NCI-H2081 treated with DMSO at 0.1 percent for 48 hours (cell line): ENCODE data around the gene ANKRD13A.
"Not testable (repeated sequence)": the region's sequence is repeated elsewhere in the genome, so short reads cannot be mapped to it uniquely, and the experiment has no call there.

Experiments
- DNase-seq: peaks from one replicate; lab custom pipeline; 2025; lab: John Stamatoyannopoulos, UW

The ANKRD13A gene

DNA sequence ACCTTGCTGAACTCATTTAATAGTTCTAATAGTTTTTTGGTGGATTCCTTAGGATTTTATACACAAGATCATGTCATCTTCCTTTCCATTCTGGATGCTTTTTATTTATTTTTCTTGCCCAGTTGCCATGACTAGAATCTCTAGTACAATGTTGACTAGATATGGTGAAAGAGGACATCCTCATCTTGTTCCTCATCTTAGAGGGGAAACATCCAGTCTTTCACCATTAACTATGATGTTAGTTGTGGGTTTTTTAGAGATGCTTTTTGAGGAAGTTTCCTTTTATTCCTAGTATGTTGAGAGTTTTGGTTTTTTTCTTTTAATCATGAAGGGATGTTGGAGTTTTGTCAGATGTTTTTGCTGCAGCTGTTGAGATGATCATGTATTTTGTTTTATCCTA lies 8.7 kb downstream of the ANKRD13A start:
- DNase-seq, result no peak

DNA sequence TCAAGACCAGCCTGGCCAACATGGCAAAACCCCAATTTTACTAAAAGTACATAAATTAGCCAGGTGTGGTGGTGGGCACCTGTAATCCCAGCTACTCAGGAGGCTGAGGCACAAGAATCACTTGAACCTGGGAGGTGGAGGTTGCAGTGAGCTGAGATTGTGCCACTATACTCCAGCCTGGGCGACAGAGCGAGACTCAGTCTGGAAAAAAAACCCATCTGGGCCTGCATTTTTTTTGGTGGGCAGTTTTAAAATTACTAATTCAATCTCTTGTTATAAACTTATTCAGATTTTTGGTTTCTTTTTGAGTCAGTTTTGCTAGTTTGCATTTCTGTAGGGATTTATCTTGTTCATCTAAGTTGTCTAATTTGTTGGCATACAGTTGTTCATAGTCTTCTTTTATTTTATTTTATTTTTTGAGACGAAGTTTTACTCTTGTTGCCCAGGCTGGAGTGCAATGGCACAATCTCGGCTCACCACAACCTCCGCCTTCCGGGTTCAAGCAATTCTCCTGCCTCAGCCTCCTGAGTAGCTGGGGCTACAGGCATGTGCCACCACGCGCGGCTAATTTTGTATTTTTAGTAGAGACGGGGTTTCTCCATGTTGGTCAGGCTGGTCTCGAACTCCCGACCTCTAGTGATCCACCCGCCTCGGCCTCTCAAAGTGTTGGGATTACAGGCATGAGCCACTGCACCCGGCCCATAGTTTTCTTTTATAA lies 9.6 kb downstream of the ANKRD13A start:
- not testable (repeated sequence) for DNase-seq

DNA sequence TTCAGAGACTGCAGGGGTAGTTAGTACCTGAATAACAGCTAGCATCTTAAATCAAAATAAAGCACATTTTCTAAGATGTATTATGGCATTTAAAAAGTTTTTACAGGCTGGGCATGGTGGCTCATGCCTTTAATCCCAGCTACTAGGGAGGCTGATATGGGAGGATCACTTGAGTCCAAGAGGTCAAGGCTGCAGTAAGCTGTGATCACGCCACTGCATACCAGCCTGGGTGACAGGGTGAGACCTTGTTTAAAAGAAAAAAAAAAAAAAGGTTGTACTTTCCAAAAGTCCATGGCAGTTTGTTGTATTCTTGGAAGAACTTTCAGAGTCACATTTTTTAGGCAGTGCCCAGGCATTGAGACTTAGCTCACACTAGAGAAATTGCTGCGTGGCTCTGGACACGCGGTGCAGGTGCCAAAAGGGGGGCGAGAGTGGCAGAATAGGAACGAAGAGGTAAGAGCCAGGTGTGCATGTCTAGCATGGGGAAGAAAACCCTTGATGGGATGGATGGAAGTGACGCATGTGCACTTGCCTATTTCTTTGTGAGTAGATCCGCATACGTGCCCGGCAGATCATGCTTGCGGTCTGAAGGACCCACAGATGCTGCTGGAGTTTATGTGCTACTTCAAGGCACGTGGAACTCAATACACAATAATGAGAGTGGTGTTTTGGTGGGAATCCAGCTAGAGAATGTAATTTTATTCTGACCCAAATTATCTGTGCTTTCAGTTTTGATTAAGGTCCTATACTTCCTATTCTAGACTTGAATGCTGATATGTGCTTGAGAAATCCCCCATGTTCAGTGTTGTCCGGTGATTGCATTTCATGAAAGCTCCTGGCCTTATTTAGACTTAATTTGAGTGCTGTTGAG lies 11.9 kb downstream of the ANKRD13A start:
- DNase-seq, result no peak

DNA sequence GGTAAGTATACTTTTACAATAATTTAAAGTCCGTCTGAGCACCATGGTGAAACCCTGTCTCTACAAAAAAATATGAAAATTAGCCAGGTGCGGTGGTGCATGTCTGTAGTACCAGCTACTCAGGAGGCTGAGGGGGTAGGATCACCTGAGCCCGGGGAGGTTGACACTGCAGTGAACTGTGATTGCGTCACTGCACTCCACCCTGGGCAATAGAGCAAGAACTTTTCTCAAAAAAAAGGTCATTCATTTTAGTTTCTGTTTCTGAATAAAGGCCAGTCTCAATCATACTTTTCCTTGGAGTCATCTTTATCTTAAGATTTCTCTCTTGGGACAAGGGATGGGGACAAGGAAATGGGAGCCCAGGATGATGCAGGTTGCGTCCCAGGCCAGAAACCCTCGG lies 12.9 kb downstream of the ANKRD13A start:
- no peak for DNase-seq

DNA sequence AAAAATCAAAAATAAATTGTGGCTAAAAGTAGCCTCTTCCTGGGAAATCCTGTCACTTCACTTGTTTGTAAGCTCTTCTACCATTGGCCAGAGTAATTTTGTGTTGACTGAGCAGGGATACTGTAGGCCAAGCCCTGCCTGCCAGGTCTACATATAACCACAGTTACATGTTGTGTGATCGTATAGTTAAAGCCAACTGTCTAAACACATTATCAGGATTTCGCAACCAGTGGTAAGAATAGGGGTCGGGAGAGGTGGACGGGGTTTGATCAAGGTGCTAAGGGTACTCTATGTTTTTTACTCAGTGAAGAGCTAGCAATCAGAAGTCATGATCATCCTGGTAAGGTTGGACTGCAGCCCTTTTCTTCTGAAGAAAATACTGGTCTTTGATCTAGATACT lies 13.4 kb downstream of the ANKRD13A start:
- no peak for DNase-seq

DNA sequence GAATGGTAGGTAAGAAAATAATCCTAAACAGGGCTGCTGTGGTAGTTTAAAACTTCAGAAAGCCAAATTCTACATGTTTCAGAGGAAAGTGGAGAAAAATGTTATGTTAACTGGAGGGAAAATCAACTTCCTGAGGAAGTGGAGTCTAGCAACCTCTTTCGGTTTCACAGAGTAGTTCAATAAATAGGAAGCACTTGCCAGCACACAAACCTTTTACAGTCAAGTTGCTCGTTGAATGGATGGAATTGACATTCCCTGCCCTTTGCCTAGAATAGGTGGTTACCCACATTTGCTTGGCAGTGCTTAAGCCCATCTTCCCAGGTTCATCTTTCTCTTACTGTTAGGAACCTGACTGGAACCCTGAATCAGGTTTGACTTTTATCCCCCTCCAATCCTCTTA lies 15.9 kb downstream of the ANKRD13A start:
- no peak for DNase-seq

DNA sequence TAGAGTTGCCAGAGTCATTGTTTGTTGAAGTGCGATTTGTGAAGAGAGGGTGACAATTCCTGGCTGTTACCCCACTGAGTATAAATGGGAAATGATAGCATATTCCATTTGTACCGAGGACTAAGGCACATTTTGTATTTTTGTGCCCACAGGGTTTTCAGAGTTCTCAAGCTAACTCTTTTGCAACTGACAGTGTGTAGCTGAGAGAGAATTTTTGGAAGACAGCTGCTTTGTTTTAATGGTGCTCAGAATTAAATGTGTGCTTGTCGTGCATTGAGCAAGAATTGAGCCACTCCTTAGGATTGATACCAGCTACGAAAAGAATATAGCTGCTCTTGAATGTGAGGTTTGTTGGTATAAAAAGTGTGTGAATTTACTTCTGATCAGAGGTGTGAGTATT lies 21.7 kb downstream of the ANKRD13A start:
- no peak for DNase-seq

DNA sequence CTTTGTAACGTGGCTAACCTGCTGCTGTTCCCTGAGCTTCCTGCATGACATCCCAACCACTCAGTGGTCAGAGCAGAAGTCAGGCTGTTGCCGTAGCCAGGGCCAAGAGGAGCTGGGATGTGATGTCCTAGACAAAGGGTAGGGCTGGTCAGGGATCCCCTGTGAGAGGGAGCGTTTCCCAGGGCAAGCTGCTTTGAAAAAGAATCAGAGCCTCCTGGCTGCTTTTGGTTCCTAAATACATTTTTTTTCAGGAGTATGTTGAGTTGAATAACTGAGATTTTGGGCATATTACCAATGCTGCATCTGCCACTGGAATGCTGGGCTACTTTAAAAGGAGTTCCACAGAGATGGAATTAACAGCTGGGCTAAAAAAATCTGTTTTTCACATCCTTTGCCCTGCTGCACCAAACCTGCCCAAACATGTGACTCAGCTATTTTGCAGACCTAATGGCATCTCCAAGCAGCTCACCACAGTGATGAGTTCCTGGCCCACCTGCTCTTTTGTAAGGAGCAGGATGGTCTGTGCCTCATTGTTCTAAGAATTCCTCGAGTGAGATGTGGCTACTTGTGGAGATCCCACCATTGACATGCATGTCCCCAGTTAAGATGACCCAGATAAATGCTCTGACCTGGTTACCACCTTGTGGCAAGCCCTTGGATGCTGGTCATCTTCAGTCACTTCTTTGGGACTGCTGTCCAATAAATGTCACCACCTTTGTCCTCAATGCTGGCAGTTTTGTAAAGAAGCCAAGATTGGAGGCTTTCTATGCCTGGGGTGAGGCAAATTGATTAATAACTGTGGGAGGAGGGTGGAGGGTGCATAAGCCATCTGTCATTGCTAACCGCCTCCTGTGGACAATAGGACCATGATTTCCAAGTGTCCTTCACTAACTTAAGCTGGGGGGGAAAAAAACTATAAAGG lies 24.1 kb downstream of the ANKRD13A start:
- DNase-seq, result no peak

DNA sequence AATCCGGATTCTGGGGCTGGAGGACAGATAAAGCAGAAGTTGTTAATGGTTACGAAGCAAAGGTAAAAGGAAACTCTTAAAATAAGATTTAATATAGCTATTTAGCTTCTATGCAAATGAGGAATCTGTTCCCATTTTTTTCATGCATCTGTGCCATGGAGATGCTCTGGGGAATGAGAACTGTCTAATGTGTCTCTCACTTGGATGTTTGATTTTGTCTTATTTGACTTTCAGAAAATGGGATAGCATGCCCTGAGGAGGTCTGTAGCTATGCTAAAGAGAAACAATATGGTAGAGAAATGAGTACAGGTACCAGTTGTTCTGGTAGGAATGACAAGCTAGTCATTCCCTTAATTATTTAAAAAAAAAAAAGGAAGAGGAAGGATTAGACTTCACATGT lies 24.8 kb downstream of the ANKRD13A start:
- DNase-seq, result no peak

DNA sequence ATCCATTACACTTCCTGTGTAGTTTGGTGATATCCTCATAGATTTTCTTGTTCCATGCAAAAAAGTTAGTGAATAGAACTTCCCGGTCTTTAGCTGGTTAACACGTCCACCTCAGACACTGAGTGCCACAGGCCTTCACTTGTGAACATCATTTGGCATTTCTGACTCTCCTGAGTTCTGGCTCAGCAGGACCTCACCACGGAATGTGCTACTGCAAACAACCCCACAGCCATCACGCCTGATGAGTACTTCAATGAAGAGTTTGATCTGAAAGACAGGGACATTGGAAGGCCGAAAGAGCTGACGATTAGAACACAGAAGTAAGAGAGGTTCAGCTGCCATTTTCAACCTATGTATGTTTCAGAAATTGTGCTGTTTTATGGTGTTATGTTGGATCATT lies 29.1 kb downstream of the ANKRD13A start:
- DNase-seq, result no peak

DNA sequence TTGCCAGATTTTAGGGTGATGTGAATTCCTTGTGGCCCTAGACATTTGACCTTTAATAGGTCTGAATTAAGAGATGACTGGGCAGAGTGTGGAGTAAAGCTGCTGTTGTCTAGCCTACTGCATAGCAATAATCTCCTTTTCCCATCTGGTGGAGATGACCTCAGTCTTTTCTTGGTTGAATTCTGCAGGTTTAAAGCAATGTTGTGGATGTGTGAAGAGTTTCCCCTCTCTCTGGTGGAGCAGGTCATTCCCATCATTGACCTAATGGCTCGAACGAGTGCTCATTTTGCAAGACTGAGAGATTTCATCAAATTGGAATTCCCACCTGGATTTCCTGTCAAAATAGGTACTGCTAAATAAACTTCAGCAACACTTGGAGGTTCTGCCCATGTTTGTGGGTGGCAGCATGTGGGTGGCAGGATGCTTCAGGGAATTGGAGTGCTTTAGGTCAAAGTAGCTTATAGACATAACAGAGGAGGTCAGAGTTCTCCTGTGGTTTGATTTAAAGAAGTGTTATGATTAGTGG lies 30.1 kb downstream of the ANKRD13A start:
- DNase-seq, result no peak

DNA sequence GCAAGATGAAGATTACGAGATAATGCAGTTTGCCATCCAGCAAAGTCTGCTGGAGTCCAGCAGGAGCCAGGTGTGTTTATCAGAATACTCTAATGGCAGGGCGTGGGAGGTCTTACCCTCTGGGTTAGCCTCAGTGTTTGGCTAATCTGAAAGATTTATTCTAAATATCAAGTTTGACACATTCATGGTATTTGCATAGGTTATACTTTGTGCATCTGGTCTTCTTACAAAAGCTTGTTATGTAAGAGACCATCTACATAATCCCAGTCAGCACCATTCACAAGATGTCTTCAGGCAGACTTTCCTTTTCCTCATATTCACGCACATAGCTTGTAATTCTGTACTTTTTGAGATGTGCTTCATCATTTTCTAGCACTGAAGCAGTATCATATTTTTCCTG lies 34.7 kb downstream of the ANKRD13A start:
- no peak for DNase-seq

DNA sequence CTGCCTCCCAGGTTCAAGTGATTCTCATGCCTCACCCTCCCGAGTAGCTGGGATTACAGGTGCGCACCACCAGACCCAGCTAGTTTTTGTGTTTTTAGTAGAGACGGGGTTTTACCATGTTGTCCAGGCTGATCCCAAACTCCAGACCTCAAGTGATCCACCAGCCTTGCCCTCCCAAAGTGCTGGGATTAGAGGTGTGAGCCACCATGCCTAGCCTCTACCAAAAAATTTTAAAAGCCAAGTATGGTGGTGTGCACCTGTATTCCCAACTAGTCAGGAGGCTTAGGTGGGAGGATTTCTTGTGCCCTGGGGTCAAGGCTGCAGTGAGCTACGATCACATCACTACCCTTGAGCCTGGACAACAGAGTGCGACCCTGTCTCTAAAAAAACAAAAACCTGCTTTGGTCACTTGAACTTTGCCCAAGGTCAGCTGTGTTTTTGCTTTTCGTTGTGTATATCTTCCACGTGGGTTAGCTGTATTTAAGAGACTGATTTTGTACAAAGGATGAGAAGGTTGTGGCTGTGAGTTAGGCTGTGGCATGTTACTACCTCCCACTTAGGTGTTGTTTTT lies 36.4 kb downstream of the ANKRD13A start:
- no peak for DNase-seq

DNA sequence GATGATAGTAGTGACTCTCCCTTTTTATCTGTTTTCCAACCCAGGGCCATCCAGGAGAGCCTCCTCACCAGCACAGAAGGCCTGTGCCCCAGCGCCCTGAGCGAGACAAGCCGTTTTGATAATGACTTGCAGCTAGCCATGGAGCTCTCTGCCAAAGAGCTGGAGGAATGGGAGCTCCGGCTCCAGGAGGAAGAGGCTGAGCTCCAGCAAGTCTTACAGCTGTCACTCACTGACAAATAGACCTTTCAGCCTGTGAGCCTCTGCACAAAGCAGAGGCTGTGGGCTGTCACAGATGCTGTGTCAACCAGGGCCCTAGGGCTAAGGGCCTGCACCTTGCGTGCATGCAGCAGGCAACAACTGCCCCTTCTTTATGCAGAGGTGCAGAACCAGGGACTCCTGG lies 38.1 kb downstream of the ANKRD13A start:
- DNase-seq, result no peak

DNA sequence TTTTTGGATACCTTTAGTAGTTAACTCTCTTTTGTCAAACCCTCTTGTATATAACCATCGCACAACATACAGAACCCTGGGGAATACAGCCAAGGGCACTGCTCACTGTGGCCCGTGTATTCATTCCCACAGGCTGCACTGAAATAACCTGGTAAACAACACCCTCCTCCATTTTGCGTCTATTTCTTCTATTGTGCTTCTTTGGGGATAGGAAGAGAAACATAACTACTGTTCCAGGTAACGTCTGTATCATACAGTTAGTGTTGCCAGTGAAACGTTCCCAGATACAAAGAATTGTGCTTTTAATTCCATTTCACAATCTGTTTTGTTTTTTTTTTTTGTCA lies 39.5 kb downstream of the ANKRD13A start:
- DNase-seq, result no peak

DNA sequence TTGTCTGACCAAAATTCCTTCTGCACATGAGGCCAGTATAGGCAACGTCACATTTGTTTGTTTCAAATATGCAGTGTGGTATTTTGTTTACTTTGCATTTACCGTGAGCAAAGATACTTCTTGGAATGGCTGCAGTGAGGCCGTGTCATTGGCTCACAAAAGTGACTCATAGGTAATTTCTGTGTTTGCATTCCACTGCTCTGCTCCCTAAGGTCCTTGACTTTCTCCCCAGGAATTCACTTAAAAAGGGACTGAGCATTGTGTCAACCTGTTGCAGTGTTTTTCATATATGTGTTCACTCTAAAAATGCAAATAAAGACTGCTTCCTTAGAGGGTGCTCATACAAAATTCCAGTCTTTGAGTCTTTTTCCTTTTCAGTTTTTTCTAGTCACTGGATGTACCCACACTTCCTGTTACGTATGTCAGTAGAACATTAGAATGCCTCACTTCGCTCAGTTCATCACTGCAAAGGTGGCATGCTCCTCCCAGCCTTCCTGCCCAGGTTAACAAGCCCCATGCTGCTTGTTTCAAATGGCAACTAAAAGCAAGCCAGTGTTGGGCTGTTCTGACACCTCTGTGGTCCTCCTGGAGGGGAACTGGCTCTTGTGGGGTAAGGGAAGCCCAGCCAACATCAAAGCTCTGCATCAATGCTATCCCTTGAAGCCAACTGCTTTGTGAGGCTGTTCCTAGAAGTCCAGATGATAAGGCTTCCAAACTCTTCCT lies 40.0 kb downstream of the ANKRD13A start:
- no peak for DNase-seq

DNA sequence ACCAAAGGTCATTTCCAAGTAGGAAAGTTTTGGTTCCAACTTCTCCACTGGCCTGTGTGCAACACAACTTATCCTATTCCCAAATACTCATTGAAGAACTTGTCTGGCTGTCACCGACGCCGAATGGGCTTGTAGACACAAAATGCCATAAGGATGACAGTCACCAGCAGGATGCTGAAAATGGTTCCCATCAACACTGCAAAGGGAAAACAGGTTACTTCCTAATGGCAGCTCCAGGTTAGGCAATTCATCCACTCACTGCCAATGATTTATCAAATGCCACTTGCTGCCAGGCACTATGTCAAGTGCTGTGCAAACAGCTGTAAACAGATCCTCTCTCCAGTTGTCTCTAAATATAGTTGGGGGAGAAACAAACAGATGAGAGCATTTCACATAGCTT lies 43.0 kb downstream of the ANKRD13A start:
- DNase-seq, result no peak

DNA sequence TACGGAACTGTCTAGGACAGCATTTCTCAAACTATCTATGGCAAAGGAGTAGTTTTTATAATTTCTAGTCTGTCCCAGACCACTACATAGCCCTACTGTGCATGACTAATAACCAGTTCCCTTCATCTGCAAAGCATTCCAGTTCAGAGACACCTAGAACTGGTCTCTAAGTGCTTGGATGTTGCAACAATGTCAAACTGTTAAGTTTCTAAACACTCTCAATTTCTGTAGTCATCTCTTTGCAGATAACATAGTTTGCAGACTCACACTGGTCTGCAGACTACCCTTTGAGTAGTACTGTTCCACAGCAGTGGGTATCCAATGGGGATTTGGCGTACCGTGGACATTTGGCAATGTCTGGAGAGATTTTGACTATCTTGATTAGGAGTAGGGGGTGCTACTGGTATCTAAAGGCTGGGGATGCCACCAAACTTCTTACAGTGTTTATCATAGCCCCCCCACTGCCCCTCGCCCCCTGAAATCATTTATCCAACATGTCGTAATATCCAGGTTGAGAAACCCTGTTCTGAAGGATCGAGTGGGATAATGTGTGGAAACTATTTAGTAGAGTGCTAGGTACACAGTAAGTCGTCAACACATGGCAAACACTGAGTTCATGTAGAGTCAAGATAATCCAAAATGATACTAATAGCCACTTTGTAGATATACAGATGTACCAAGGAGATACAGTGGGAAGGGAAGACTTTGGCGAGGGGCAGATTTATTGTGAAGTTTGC lies 47.4 kb downstream of the ANKRD13A start:
- DNase-seq, result no peak

DNA sequence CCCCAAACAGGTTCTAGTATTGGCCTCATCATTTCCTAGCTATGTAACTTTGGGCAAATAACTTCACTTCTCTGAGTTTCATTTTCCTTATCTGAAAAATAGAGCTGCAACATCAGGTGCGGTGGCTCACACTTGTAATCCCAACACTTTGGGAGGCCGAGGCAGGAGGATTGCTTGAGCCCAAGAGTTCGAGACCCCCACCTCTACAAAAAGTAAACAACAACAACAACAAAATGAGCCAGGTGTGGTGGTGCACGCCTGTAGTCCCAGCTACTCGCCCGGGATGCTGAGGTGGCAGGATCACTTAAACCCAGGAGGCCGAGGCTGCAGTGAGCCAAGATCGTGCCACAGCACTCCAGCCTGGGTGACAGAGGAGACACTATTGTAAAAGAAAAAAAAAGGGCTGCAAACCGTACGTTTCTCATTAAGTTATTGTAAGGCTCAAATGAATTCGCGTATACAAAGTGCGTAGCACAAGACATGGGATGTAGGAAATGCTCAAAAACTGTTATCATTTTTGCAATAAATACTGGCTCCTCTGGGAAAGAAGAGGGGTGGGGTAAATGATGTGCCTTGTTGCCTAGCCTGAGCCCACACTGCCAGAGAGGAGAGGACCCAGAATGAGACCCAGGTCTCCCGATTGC lies 48.2 kb downstream of the ANKRD13A start:
- DNase-seq, result no peak
